SJSA1 (cell line): ENCODE results near the gene CASP2. TPM values are rescaled to one million over a fixed set of nuclear protein-coding genes. Genes with fewer than 3 reads are reported as not detected.

Experiments used
- DNase-seq, 2 experiments: peaks; one replicate each; pipeline ENCODE4 v3.0.0-alpha.2; 2015 to 2020; ENCODE audit warnings: low spot score in 2 of 2, low read depth in 1 of 2
- H3K27ac ChIP-seq: fragments of 250-450 bp; sonication (Bioruptor Pico); 2 replicates; pipeline ENCODE4 v1.5.1; 2020; ENCODE audit warnings: mild to moderate bottlenecking, moderate library complexity
- H3K27me3 ChIP-seq: fragments of 250-450 bp; sonication (Bioruptor Pico); replicated peaks from 2 replicates; pipeline ENCODE4 v1.5.1; 2020; ENCODE audit warnings: mild to moderate bottlenecking, moderate library complexity
- H3K36me3 ChIP-seq: fragments of 250-450 bp; sonication (Bioruptor Pico); 2 replicates; pipeline ENCODE4 v1.5.1; 2020; ENCODE audit warnings: mild to moderate bottlenecking
- H3K4me1 ChIP-seq: fragments of 250-450 bp; sonication (Bioruptor Pico); replicated peaks from 2 replicates; pipeline ENCODE4 v1.6.1; 2021; ENCODE audit warnings: mild to moderate bottlenecking
- H3K4me3 ChIP-seq: fragments of 250-450 bp; sonication (Bioruptor Pico); 2 replicates; pipeline ENCODE4 v1.5.1; 2020; ENCODE audit warnings: mild to moderate bottlenecking
- H3K9me3 ChIP-seq: fragments of 250-450 bp; sonication (Bioruptor Pico); replicated peaks from 2 replicates; pipeline ENCODE4 v1.5.1; 2020; ENCODE audit warnings: mild to moderate bottlenecking
- total RNA-seq: library from RNA; depleted of rRNA; stranded (reverse); fragments of >200 nt; shearing (Covaris generic); gene quantifications from 2 replicates; pipeline ENCODE4 v1.2.3, GENCODE V29; 2014

The CASP2 gene
- total RNA-seq, 1 experiment from 2014 or later, result 20.5 TPM

- H3K9me3 ChIP-seq, result no peaks in the 10 kb centered on the region
- no peak for DNase-seq
- H3K27ac ChIP-seq, result no peak overlapping the region
- H3K4me1 ChIP-seq, result no peaks in the 10 kb centered on the region
- no peaks in the 10 kb centered on the region for H3K36me3 ChIP-seq
- H3K4me3 ChIP-seq, result no peak overlapping the region
- peaks cover 23% of the 10 kb centered on the region for H3K27me3 ChIP-seq
These were observed 55.4 kb downstream of the CASP2 start for GRCh38 chr7:143343596-143343995.

GRCh38 chr7:143345428-143345900 is 57.3 kb downstream of the CASP2 start:
- Histone ChIP-seq H3K36me3 (no peaks in the 10 kb centered on the region), H3K4me1 (no peaks in the 10 kb centered on the region), H3K9me3 (no peaks in the 10 kb centered on the region), H3K27me3 (peaks cover 31% of the 10 kb centered on the region), H3K27ac (no peak overlapping the region), H3K4me3 (no peak overlapping the region)
- no peak for DNase-seq

- Histone ChIP-seq H3K4me3 (no peak overlapping the region), H3K9me3 (no peaks in the 10 kb centered on the region), H3K27me3 (peaks cover 32% of the 10 kb centered on the region), H3K4me1 (no peaks in the 10 kb centered on the region), H3K27ac (no peak overlapping the region), H3K36me3 (no peaks in the 10 kb centered on the region)
- DNase-seq, result no peak
These were observed 57.9 kb downstream of the CASP2 start for GRCh38 chr7:143346018-143346417.

GRCh38 chr7:143347950-143348349 is 59.8 kb downstream of the CASP2 start:
- no peak overlapping the region for H3K4me3 ChIP-seq
- no peak for DNase-seq
- H3K27ac ChIP-seq, result no peak overlapping the region
- no peaks in the 10 kb centered on the region for H3K36me3 ChIP-seq
- no peaks in the 10 kb centered on the region for H3K4me1 ChIP-seq
- peaks cover 39% of the 10 kb centered on the region for H3K27me3 ChIP-seq
- no peaks in the 10 kb centered on the region for H3K9me3 ChIP-seq

GRCh38 chr7:143351060-143351459 is 62.9 kb downstream of the CASP2 start:
- no peaks in the 10 kb centered on the region for H3K36me3 ChIP-seq
- DNase-seq, result no peak
- H3K4me3 ChIP-seq, result no peak overlapping the region
- H3K4me1 ChIP-seq, result no peaks in the 10 kb centered on the region
- no peak overlapping the region for H3K27ac ChIP-seq
- peaks cover 25% of the 10 kb centered on the region for H3K27me3 ChIP-seq
- H3K9me3 ChIP-seq, result no peaks in the 10 kb centered on the region

- H3K36me3 ChIP-seq, result no peaks in the 10 kb centered on the region
- no peak overlapping the region for H3K27ac ChIP-seq
- H3K9me3 ChIP-seq, result no peaks in the 10 kb centered on the region
- H3K27me3 ChIP-seq, result peaks cover 24% of the 10 kb centered on the region
- no peak for DNase-seq
- H3K4me1 ChIP-seq, result no peaks in the 10 kb centered on the region
- H3K4me3 ChIP-seq, result no peak overlapping the region
These were observed 63.4 kb downstream of the CASP2 start for GRCh38 chr7:143351574-143351973.

- no peaks in the 10 kb centered on the region for H3K4me1 ChIP-seq
- no peaks in the 10 kb centered on the region for H3K36me3 ChIP-seq
- DNase-seq, result no peak
- H3K27me3 ChIP-seq, result peaks cover 22% of the 10 kb centered on the region
- H3K27ac ChIP-seq, result no peak overlapping the region
- no peaks in the 10 kb centered on the region for H3K9me3 ChIP-seq
- no peak overlapping the region for H3K4me3 ChIP-seq
These were observed 64.4 kb downstream of the CASP2 start for GRCh38 chr7:143352531-143353002.

- Histone ChIP-seq H3K4me1 (no peaks in the 10 kb centered on the region), H3K9me3 (no peaks in the 10 kb centered on the region), H3K27me3 (peaks cover 26% of the 10 kb centered on the region), H3K36me3 (no peaks in the 10 kb centered on the region), H3K27ac (no peak overlapping the region), H3K4me3 (no peak overlapping the region)
- no peak for DNase-seq
These were observed 66.2 kb downstream of the CASP2 start for GRCh38 chr7:143354376-143354775.

- Histone ChIP-seq H3K4me1 (no peaks in the 10 kb centered on the region), H3K9me3 (no peaks in the 10 kb centered on the region), H3K27ac (no peak overlapping the region), H3K36me3 (no peaks in the 10 kb centered on the region), H3K4me3 (no peak overlapping the region), H3K27me3 (peaks cover 26% of the 10 kb centered on the region)
- DNase-seq, result no peak
These were observed 66.8 kb downstream of the CASP2 start for GRCh38 chr7:143354965-143355364.

- Histone ChIP-seq H3K36me3 (no peaks in the 10 kb centered on the region), H3K4me3 (no peak overlapping the region), H3K27ac (no peak overlapping the region), H3K9me3 (no peaks in the 10 kb centered on the region), H3K27me3 (peaks cover 34% of the 10 kb centered on the region), H3K4me1 (no peaks in the 10 kb centered on the region)
- no peak for DNase-seq
These were observed 67.6 kb downstream of the CASP2 start for GRCh38 chr7:143355450-143356385.

- Histone ChIP-seq H3K36me3 (no peaks in the 10 kb centered on the region), H3K27ac (no peak overlapping the region), H3K9me3 (no peaks in the 10 kb centered on the region), H3K27me3 (peaks cover 34% of the 10 kb centered on the region), H3K4me3 (no peak overlapping the region), H3K4me1 (no peaks in the 10 kb centered on the region)
- DNase-seq, result no peak
These were observed 68.4 kb downstream of the CASP2 start for GRCh38 chr7:143356414-143357050.
